Neural progenitor cell (in vitro differentiated cells): ENCODE results near the gene WIPF1. TPM values are rescaled to one million over a fixed set of nuclear protein-coding genes. Genes with fewer than 3 reads are reported as not detected.

Source experiments
- DNase-seq: peaks from one replicate; pipeline ENCODE4 v3.0.0-alpha.2; 2016; ENCODE audit warnings: low spot score
- H2AFZ ChIP-seq: fragments of 200-600 bp; sonication (generic); replicated peaks from 2 replicates; pipeline ENCODE4 v1.6.1; 2016; ENCODE audit warnings: antibody characterized with exemption
- H3F3A ChIP-seq: fragments of 200-600 bp; sonication (generic); 2 replicates; pipeline ENCODE4 v1.6.1; 2016; ENCODE audit warnings: antibody characterized with exemption, low read depth
- H3K27ac ChIP-seq: fragments of 200-600 bp; sonication (generic); 2 replicates; pipeline ENCODE4 v1.5.1; 2016; ENCODE audit warnings: mild to moderate bottlenecking
- H3K27me3 ChIP-seq: fragments of 200-600 bp; sonication (generic); 2 replicates; pipeline ENCODE4 v1.6.1; 2016; ENCODE audit warnings: mild to moderate bottlenecking, moderate library complexity
- H3K36me3 ChIP-seq: fragments of 200-600 bp; sonication (generic); 2 replicates; pipeline ENCODE4 v1.5.1; 2016
- H3K4me1 ChIP-seq: fragments of 200-600 bp; sonication (generic); 2 replicates; pipeline ENCODE4 v1.6.1; 2016; ENCODE audit warnings: mixed run types
- H3K4me2 ChIP-seq: fragments of 200-600 bp; sonication (generic); 2 replicates; pipeline ENCODE4 v1.6.1; 2016
- H3K4me3 ChIP-seq: fragments of 200-600 bp; sonication (generic); 2 replicates; pipeline ENCODE4 v1.5.1; 2016
- H3K79me2 ChIP-seq: fragments of 200-600 bp; sonication (generic); 2 replicates; pipeline ENCODE4 v1.6.1; 2016; ENCODE audit warnings: low read depth
- H3K9ac ChIP-seq: fragments of 200-600 bp; sonication (generic); 2 replicates; pipeline ENCODE4 v1.6.1; 2016
- H3K9me3 ChIP-seq: fragments of 200-600 bp; sonication (generic); 2 replicates; pipeline ENCODE4 v1.5.1; 2016; ENCODE audit warnings: low read depth
- H4K20me1 ChIP-seq: fragments of 200-600 bp; sonication (generic); 2 replicates; pipeline ENCODE4 v1.6.1; 2016; ENCODE audit warnings: low read depth
- H3K27ac Mint-ChIP-seq: 3 replicates; pipeline ENCODE4 v1.8.0; 2021; ENCODE audit warnings: mixed read lengths
- H3K27me3 Mint-ChIP-seq: 2 replicates; pipeline ENCODE4 v1.8.0; 2022; ENCODE audit warnings: low read depth, mild to moderate bottlenecking, inconsistent platforms, moderate library complexity, mixed read lengths; ENCODE audit not compliant: insufficient read depth
- H3K36me3 Mint-ChIP-seq: 3 replicates; pipeline ENCODE4 v1.8.0; 2021; ENCODE audit warnings: mixed read lengths
- H3K4me1 Mint-ChIP-seq: 3 replicates; pipeline ENCODE4 v1.8.0; 2021; ENCODE audit warnings: mixed read lengths
- H3K4me3 Mint-ChIP-seq: 3 replicates; pipeline ENCODE4 v1.8.0; 2021; ENCODE audit warnings: mild to moderate bottlenecking, moderate library complexity, mixed read lengths
- H3K9me3 Mint-ChIP-seq: 3 replicates; pipeline ENCODE4 v1.8.0; 2020; ENCODE audit warnings: mixed read lengths
- CTCF ChIP-seq: fragments of 200-600 bp; sonication (generic); IDR thresholded peaks from 2 replicates; pipeline ENCODE4 v1.5.1; 2017; ENCODE audit warnings: antibody characterized with exemption, mild to moderate bottlenecking
- EZH2 ChIP-seq: fragments of 200-600 bp; sonication (generic); IDR thresholded peaks from 2 replicates; pipeline ENCODE4 v1.6.1; 2017; ENCODE audit warnings: antibody characterized with exemption, mild to moderate bottlenecking, moderate library complexity
- EZH2phosphoT487 ChIP-seq: fragments of 200-600 bp; sonication (generic); IDR thresholded peaks from 2 replicates; pipeline ENCODE4 v1.6.1; 2017; ENCODE audit warnings: antibody characterized with exemption
- total RNA-seq: library from RNA; depleted of rRNA; stranded (reverse); fragments of >200 nt; gene quantifications from 2 replicates; pipeline ENCODE4 v1.2.3, GENCODE V29; 2015; ENCODE audit warnings: low replicate concordance

WIPF1 gene
- total RNA-seq, 1 donor from 2014 or later: 17.2 TPM

DNA sequence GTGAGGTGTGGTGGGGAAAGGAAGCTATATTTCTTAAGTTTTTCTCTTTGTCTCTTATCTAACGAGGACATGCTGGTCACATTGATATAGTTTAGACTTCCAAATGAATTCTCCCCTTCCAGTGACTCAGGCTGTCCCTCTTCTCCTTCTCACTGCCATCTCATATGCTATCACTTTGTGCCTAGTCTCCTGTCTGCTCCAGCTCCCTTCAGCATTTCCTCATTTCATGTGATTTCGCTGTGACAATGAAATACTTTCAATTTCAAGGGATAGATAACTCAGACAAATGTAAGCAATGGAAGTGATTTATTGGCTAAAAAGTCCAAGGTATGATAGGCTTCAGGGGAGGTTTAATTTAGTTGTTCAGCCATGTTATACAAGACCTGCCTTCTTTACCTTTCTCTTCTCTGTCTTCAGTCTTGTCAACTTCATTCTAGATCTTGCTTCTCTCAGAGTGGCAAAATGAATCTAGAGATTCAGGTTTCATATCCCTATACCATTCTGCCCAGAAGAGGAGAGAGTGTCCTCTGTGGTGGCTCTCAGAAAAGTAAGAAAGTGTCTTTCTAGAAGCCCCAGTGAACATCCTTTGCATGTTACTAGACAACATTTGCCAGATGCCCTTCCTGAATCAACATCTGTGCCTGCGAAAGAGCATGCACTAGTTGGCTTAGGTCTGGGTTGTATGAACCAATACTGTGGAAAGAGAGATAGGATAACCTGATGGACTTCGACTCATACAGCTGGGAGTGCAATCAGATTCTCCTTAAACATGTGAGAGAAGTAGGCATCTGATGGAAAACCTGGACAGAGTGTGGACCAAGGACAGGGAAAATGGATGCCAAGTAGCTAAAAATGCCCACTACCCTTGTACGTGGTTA, 80.9 kb downstream of the WIPF1 start:
- H3K4me3 Mint-ChIP-seq: no peak overlapping the region
- DNase-seq: no peak
- peaks cover 2% of the 10 kb centered on the region for H3K27me3 Mint-ChIP-seq
- no peak overlapping the region for H3K4me2 ChIP-seq
- no peaks in the 10 kb centered on the region for H3K4me1 Mint-ChIP-seq
- no peak overlapping the region for H3K9ac ChIP-seq
- H4K20me1 ChIP-seq: no peaks in the 10 kb centered on the region
- no peaks in the 10 kb centered on the region for H3K36me3 ChIP-seq
- TF ChIP-seq EZH2 (no peak), EZH2phosphoT487 (no peak), CTCF (no peak)
- no peak overlapping the region for H2AFZ ChIP-seq
- H3K27ac ChIP-seq: no peak overlapping the region
- peaks cover 21% of the 10 kb centered on the region for H3K9me3 Mint-ChIP-seq
- H3K27me3 ChIP-seq: no peaks in the 10 kb centered on the region
- peaks cover 3% of the 10 kb centered on the region for H3K9me3 ChIP-seq
- no peaks in the 10 kb centered on the region for H3K4me1 ChIP-seq
- no peak overlapping the region for H3K4me3 ChIP-seq
- H3K27ac Mint-ChIP-seq: no peak overlapping the region
- no peaks in the 10 kb centered on the region for H3K79me2 ChIP-seq
- H3F3A ChIP-seq: no peaks in the 10 kb centered on the region
- H3K36me3 Mint-ChIP-seq: no peaks in the 10 kb centered on the region

DNA sequence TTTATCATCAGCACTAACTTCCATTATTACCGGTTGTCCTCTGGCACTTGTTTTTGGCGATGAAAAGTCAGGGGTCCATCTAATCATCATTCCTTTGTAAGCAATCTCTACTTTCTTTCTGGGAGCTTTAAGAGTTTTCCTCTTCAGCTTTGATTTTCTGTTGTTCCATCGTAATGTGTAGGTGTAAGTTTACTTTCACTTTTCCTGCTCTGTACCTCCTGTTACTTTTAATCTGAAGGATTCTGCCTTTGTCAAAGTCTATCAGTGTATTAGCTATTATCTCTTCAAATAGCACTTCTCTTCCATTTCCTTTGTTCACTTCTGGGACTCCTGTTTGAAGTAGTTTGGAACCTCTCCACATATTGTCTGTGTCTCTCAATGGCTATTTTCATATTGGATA, 85.3 kb downstream of the WIPF1 start:
- H3K4me2 ChIP-seq: no peak overlapping the region
- Mint-ChIP-seq H3K27me3 (peaks cover 6% of the 10 kb centered on the region), H3K4me3 (no peak overlapping the region), H3K27ac (no peak overlapping the region), H3K4me1 (no peaks in the 10 kb centered on the region), H3K9me3 (peaks cover 57% of the 10 kb centered on the region), H3K36me3 (peaks cover 3% of the 10 kb centered on the region)
- no peak overlapping the region for H3K9ac ChIP-seq
- peaks cover 28% of the 10 kb centered on the region for H3K9me3 ChIP-seq
- H3K27me3 ChIP-seq: no peaks in the 10 kb centered on the region
- H3K4me3 ChIP-seq: no peak overlapping the region
- H3K27ac ChIP-seq: no peak overlapping the region
- no peaks in the 10 kb centered on the region for H3K36me3 ChIP-seq
- no peaks in the 10 kb centered on the region for H3K4me1 ChIP-seq
- H3F3A ChIP-seq: no peaks in the 10 kb centered on the region
- TF ChIP-seq EZH2phosphoT487: no peak
- TF ChIP-seq EZH2: no peak
- TF ChIP-seq CTCF: no peak
- no peak for DNase-seq
- H3K79me2 ChIP-seq: no peaks in the 10 kb centered on the region
- H2AFZ ChIP-seq: no peak overlapping the region
- no peaks in the 10 kb centered on the region for H4K20me1 ChIP-seq

DNA sequence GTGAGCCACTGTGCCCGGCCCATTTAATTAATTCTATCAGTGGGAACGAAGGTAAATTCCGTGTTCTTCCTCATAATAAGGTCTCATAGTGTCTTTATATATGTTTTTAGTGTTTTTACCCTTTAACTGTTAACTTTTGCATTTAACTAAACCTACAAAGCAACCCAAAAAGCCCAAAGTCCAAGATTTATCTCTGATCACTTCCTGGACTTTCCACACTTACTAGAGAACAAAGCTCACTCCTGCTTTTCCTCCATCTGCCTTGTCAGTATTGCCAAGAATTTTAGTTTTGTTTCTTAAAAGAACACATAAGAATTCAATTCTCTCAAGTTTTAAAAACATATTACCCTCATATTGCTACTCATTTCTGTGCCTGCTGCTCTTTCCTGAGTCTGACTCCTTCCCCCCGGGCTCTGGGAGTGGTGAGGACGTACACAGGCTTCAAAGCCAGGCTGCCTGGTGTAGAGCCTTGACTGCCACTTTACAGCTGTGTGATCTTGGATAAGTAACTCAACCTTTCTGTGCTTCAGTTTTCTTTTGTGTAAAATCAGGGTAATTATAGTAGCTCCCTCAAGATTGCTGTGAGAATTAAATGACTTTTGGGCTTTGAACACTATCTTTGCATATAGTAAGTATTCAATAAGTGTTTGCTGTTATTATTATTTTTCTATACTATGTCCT, 85.9 kb downstream of the WIPF1 start:
- no peak for DNase-seq
- H3K27ac Mint-ChIP-seq: no peak overlapping the region
- H3K9me3 ChIP-seq: peaks cover 28% of the 10 kb centered on the region
- H3F3A ChIP-seq: no peaks in the 10 kb centered on the region
- TF ChIP-seq CTCF (no peak), EZH2phosphoT487 (no peak), EZH2 (no peak)
- no peak overlapping the region for H3K4me3 Mint-ChIP-seq
- no peaks in the 10 kb centered on the region for H3K79me2 ChIP-seq
- no peaks in the 10 kb centered on the region for H3K4me1 ChIP-seq
- H3K36me3 Mint-ChIP-seq: peaks cover 3% of the 10 kb centered on the region
- peaks cover 60% of the 10 kb centered on the region for H3K9me3 Mint-ChIP-seq
- H3K4me3 ChIP-seq: no peak overlapping the region
- no peak overlapping the region for H3K9ac ChIP-seq
- H3K4me2 ChIP-seq: no peak overlapping the region
- no peaks in the 10 kb centered on the region for H3K4me1 Mint-ChIP-seq
- H3K27ac ChIP-seq: no peak overlapping the region
- no peaks in the 10 kb centered on the region for H4K20me1 ChIP-seq
- H3K36me3 ChIP-seq: no peaks in the 10 kb centered on the region
- no peak overlapping the region for H2AFZ ChIP-seq
- H3K27me3 ChIP-seq: no peaks in the 10 kb centered on the region
- peaks cover 9% of the 10 kb centered on the region for H3K27me3 Mint-ChIP-seq
